Omental fat pad (tissue), 4 donors: Measurements from ENCODE around the gene VILL. TPM values are rescaled to one million over a fixed set of nuclear protein-coding genes. Genes with fewer than 3 reads are reported as not detected.
"Not testable (repeated sequence)": the region's sequence is repeated elsewhere in the genome, so short reads cannot be mapped to it uniquely, and the experiment has no call there.

Source experiments
- ATAC-seq: fragments of 150-250 bp; one replicate; pipeline ENCODE4 v1.9.1; 2016; ENCODE audit warnings: mild to moderate bottlenecking, moderate library complexity; ENCODE audit not compliant: low FRiP score
- DNase-seq: peaks from one replicate; pipeline ENCODE4 v3.0.0-alpha.2; 2019; ENCODE audit warnings: low spot score
- total RNA-seq, 4 donors: library from RNA; depleted of rRNA; stranded (reverse); fragments of >200 nt; gene quantifications; one replicate each; pipeline ENCODE4 v1.1.0, GENCODE V29; 2016
- TF ChIP-seq, protein P1 (sequence below), 3 donors: fragments of 450-650 bp; IDR thresholded peaks; one replicate each; pipeline ENCODE4 v1.5.1; 2016 to 2017; ENCODE audit warnings: antibody characterized with exemption in 3 of 3, mild to moderate bottlenecking in 3 of 3, moderate library complexity in 2 of 3

VILL gene
- total RNA-seq, 4 donors from 2014 or later: 4.4 to 15.0 (median 5.6) TPM

GRCh38 chr3:37969596-37970100 lies 20.9 kb upstream of the VILL start:
- TF ChIP-seq, protein P1, sequence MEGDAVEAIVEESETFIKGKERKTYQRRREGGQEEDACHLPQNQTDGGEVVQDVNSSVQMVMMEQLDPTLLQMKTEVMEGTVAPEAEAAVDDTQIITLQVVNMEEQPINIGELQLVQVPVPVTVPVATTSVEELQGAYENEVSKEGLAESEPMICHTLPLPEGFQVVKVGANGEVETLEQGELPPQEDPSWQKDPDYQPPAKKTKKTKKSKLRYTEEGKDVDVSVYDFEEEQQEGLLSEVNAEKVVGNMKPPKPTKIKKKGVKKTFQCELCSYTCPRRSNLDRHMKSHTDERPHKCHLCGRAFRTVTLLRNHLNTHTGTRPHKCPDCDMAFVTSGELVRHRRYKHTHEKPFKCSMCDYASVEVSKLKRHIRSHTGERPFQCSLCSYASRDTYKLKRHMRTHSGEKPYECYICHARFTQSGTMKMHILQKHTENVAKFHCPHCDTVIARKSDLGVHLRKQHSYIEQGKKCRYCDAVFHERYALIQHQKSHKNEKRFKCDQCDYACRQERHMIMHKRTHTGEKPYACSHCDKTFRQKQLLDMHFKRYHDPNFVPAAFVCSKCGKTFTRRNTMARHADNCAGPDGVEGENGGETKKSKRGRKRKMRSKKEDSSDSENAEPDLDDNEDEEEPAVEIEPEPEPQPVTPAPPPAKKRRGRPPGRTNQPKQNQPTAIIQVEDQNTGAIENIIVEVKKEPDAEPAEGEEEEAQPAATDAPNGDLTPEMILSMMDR (IDR thresholded peaks at IDR 0.05): no peak
- no peak for ATAC-seq
- no peak for DNase-seq

GRCh38 chr3:37970802-37971201 lies 19.8 kb upstream of the VILL start:
- TF ChIP-seq, protein P1 (IDR thresholded peaks at IDR 0.05): no peak
- DNase-seq: no peak

DNA sequence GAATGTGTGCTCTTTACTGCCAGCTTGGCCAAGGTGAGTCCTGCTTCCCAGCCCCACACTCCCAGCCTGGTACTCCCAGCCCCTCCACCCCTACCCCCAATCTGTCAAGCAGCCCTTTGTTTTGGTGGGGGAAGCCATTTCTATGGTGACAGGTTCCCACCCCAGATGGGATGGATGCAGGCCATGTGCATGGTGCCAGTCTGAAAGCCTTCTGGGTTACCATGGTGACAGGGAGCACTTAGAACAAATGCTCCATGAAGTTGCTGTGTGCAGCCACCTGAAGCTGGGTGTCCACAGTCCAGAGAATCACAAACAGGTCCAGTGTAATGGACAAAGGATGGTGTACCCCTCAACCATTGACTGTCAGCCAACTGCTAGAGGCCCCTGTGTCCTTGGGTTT lies 19.1 kb upstream of the VILL start:
- no peak for ATAC-seq
- TF ChIP-seq, protein P1 (IDR thresholded peaks at IDR 0.05): no peak
- DNase-seq: no peak

More at GRCh38 chr3:37970802-37971201, 19.8 kb upstream of the VILL start:
- no peak for ATAC-seq

GRCh38 chr3:37972056-37972455 lies 18.5 kb upstream of the VILL start:
- ATAC-seq, DNase-seq: not testable (repeated sequence)

DNA sequence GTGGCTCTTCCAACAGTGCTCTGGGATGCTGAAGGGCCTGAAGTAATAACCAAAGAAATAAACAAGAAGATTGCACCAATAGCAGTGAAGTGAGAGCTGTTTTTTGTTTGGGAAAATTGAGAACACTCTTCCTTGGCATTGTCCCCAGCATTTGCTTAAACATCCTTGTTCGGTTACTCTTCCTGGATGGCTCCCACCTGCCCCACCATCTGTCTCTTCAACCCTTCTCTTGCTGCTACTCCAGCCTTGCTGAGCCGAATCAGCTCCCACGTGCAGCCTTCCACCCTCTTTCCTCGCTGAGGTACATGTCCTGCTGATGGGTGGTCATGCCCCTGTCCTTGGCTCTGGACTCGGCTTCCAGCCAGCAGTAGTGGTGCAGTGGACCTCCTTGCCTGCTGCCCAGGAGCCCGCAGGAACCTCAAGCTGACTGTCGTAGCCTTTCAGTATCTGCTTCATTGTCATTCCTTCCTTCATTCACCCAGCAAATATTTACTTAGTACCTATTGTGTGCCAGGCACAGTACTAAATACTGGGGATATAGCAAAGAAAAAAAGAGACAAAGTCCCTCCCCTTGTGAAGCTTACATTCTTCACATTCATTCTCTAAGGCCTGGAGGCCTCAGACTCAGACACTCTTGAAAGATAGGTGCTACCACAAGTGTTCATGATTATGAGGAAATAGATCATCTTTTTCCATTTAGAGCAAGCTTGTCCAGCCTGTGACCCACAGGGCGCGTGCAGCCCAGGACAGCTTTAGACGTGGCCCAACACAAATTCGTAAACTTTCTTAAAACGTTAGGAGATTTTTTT lies 17.1 kb upstream of the VILL start:
- TF ChIP-seq, protein P1 (IDR thresholded peaks at IDR 0.05): no peak
- DNase-seq (no peak), ATAC-seq (no peak)

DNA sequence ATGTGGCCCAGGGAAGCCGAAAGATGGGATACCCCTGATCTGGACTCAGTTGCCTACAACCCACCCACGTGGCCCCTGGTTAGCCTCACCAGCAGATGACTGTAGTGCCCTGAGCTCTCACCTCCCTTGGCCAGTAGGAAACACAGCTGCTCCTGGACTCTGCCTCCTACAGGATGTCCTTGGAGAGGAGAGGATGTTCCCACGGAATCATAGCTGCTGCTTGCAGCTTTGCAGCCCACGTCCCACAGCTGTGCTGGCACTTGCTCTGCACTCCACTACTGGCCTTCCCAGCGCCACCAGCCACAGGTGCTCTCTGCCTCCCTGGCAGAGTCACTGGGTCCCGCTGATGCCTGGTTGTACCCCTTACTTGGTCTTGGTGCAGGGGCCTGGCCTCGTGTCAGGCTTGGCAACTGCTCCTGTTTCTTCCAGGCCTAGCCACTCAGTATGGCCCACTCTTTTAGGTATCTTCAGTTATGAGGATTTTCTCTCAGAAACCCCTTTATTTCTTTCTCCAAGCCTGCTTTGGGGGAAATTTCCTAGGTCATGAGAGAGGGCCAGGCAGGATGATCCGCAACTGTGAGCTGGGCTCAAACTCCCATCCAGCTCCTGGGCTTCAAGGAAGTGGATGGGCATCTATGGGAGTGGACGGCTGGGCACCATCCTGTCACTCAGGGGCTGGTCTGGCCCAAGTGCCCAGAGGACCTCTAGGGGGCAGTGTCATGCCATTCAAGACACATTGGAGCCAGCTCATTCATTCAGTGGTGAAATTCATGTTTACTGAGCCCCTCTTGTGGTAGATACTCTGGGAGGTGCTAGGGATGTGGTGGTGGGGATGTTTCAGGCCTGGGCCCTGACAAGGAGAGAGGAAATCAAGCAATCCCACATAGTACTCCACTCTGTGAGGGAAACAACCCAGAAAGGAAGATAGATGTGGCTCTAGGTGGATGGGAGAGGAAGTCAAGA lies 16.2 kb upstream of the VILL start:
- peak; percentile 70 for ATAC-seq
- TF ChIP-seq, protein P1 (IDR thresholded peaks at IDR 0.05): no peak
- no peak for DNase-seq
